G401 (cell line): ENCODE data around the gene NLN. TPM values are rescaled to one million over a fixed set of nuclear protein-coding genes. Genes with fewer than 3 reads are reported as not detected.
"Not testable (repeated sequence)": the region's sequence is repeated elsewhere in the genome, so short reads cannot be mapped to it uniquely, and the experiment has no call there.

Experiments used
- DNase-seq: peaks from one replicate; pipeline ENCODE4 v3.0.0-alpha.2; 2015; ENCODE audit warnings: low spot score
- in situ Hi-C: cut with HindIII; loops from 2 replicates; pipeline ENCODE4 v1.10.0; 2016; ENCODE audit warnings: low sequenced_read_pairs, mixed read lengths
- total RNA-seq: library from RNA; depleted of rRNA; stranded (reverse); fragments of >200 nt; shearing (Covaris generic); gene quantifications from 2 replicates; pipeline ENCODE4 v1.2.3, GENCODE V29; 2014; rRNA removed

Gene NLN
- total RNA-seq, 1 experiment from 2014 or later = 81.4 TPM

DNA sequence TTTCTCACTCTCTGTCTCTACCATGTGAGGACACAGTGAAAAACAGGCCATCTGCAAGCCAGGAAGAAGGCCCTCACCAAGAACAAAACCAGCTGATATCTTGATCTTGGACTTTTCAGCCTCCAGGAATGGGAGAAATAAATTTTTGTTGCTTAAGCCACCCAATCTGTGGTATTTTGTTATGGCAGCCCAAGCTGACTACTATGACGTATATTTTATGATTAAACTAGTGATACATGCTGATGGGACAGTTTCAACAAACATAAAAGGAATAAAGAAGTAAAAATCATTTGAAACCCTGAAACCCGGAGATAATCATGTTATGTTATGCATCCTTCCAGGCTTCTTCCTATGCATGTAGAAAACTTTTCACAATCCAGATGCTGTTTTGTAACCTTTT, 132.9 kb downstream of the NLN start:
- no peak for DNase-seq
- in situ Hi-C loops = no loop called here

- in situ Hi-C loops = no loop called here
- DNase-seq = peak; percentile 66
Observed at GRCh38 chr5:65855766-65856315, 133.8 kb downstream of the NLN start.

DNA sequence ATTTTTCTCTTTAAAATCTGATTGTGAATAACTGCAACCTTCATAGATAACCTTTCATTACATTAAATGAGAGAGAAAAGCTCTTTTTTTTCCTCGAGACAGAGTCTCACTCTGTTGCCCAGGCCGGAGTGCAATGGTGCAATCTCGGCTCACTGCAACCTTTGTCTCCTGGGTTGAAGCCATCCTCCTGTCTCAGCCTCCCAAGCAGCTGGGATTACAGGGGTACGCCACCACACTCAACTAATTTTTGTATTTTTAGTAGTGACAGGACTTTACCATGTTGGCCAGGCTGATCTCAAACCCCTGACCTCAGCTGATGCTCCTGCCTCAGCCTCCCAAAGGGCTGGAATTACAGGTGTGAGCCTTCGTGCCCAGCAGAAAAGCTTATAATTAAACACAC, 134.5 kb downstream of the NLN start:
- no peak for DNase-seq
- in situ Hi-C loops = no loop called here

GRCh38 chr5:65858316-65858715, 136.3 kb downstream of the NLN start:
- no peak for DNase-seq
- in situ Hi-C loops = no loop called here

DNA sequence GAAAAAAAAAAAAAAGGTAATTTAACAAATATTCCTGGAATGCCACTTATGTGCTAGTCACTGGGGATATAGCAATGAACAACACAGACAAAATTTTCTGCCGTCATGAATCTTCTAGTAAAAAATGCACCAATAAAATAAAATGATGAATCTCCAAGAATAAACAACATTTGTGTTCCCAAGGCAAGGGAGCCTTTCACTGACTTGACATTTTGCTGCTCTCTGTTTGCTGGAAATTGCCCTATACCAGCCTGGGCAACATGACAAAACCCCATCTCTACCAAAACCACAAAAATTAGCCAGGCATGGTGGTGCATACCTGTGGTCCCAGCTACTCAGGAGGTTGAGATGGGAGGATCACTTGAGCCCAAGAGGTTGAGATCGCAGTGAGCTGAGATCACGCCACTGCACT, 139.8 kb downstream of the NLN start:
- in situ Hi-C loops = no loop called here
- DNase-seq = no peak

GRCh38 chr5:65862384-65862783, 140.4 kb downstream of the NLN start:
- no peak for DNase-seq
- in situ Hi-C loops = no loop called here

DNA sequence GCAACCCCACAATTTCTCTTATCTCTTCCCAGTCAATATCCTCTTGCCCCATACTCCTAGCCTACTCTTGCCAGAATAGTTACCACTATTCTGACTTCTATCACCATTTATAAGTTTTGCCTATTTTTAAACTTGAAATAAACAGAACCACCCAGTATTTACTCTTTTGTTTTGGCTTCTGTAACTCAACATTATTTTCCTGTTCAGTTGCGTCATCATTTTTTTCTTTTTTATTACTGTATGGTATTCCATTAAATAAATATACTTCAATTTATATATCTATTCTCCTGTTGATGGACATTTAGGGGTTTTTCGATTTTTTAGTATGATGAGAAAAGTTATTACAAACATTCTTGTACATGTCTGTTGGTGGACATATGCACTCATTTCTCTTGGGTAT, 141.7 kb downstream of the NLN start:
- in situ Hi-C loops = no loop called here
- no peak for DNase-seq

DNA sequence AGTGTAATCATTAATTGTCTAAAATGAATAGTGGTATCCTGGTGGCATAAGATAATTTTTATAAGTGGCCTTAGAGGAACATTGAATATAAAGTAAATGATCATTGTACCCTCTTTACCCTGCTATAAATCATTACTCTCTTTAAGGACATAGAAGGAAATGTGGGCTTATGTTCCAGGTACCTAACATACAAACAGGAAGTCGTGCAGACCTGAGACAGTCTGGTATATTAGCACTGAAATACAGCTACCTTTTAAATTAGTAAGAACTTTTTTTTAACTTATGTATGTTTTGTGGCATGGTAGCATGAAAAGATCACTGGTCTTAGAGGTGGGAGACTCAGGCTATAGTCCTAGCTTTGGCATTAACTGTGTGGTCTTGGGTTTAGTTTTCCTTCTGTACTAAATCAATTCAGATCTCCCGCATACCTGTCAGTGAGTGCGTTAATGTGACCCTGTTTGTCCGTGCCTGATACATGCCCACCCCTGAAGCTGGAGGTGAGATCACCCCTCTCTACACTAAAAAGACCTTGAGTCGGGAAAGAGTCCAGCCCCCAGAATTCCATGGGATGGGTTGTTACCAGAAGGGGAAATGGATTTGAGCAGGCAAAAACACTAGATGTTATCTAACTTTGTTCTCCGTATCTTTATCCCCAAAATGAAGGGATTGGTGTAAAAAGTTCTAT, 145.0 kb downstream of the NLN start:
- in situ Hi-C loops = no loop called here
- no peak for DNase-seq

DNA sequence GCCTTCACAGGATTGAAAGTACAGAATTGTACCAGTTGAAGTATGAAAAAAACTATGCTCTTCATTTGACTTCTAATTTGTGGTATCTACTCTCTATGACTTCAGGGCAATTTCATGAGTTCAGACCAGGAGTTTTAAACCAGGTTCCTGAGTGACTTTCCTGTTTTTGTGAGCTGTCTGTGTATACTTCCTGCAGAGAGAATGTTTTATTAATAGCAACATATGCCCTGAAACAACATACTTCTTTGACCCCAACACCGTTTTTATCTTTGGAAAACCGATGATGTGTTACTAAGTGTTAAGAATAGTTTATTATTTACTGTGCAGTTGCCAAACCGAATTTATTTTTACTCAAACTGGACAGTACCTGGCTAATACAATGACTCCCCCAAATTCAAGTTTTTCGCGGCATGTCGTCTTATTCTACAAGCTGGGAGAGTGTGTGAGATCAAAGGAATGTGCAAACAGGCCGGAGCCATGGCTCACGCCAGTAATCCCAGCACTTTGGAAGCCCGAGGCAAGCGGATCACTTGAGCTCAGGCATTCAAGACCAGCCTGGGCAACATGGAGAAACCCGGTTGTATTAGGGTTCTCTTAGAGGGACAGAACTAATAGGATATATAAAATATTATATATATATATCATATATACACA, 145.7 kb downstream of the NLN start:
- DNase-seq = no peak
- in situ Hi-C loops = no loop called here

GRCh38 chr5:65868509-65868908, 146.5 kb downstream of the NLN start:
- no peak for DNase-seq
- in situ Hi-C loops = no loop called here

GRCh38 chr5:65871182-65871581, 149.2 kb downstream of the NLN start:
- DNase-seq = no peak
- in situ Hi-C loops = no loop called here

- DNase-seq = not testable (repeated sequence)
Observed at GRCh38 chr5:65871776-65872175, 149.8 kb downstream of the NLN start.

GRCh38 chr5:65873181-65873750, 151.3 kb downstream of the NLN start:
- in situ Hi-C loops = no loop called here
- no peak for DNase-seq

More at GRCh38 chr5:65871776-65872175, 149.8 kb downstream of the NLN start:
- in situ Hi-C loops = not testable (repeated sequence)

DNA sequence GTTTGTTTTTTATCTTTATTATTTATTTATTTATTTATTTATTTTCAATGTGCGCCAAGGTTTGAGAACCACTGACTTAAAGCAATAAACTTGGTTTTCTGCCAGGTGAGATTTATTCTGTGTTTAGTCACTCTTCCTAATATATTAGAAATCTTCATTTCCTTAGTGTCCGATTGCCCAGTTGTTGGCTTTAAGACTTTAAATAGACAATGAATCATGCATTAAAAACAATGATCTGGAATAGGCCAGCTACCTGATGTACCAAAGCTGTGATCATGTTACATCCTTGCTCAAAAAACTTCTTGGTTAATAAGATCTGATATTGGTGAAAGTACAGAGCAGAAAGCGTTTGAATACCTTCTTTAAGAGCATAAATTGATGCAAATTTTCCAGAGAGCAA, 152.2 kb downstream of the NLN start:
- in situ Hi-C loops = no loop called here
- DNase-seq = no peak

DNA sequence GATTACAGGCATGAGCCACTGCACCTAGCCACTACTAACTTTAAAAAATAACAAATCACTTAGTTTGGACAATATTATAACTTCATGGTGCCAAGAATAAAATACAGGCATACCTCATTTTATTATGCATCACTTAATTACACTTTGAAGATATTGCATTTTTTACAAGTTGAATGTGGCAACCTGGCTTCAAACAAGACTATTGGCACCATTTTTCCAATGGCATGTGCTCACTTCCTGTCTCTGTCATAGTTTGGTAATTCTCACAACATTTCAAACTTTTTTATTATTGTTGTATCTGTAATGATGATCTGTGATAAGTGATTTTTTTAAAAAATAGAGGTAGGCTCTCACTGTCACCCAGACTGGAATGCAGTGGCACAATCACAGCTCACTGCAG, 154.5 kb downstream of the NLN start:
- no peak for DNase-seq
- in situ Hi-C loops = no loop called here

DNA sequence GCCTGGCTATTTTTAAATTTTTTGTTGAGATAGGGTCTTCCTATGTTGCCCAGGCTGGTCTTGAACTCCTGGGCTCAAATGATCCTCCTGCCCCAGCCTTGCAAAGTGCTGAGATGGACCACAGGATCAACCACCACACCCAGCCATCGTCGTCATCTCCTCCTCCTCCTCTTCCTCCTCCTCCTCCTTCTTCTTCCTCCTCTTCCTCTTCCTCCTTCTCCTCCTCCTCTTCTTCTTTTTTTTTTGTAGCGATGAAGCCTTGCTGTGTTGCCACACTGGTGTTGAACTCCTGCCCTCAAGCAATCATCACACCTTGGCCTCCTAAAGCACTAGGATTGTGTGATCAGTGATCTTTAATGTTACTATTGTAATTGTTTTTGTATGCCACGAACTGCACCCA, 155.0 kb downstream of the NLN start:
- no peak for DNase-seq
- in situ Hi-C loops = no loop called here

Other genes with a start within 250 kb of the NLN start
- gene ADAMTS6, start 240.3 kb upstream of the NLN start, total RNA-seq = 15.7 and 20.2 TPM in 2 replicates
- 36.4 and 65.1 TPM in 2 replicates for gene CENPK, start 159.0 kb upstream of the NLN start, total RNA-seq
- gene PPWD1, start 158.9 kb upstream of the NLN start, total RNA-seq = 47.1 and 67.0 TPM in 2 replicates
- gene TRIM23, start 97.9 kb upstream of the NLN start, total RNA-seq = 9.4 and 16.0 TPM in 2 replicates
- gene SHLD3, start 97.2 kb upstream of the NLN start, total RNA-seq = 3.4 and 5.9 TPM in 2 replicates
- 29.1 and 37.7 TPM in 2 replicates for gene TRAPPC13, start 97.2 kb upstream of the NLN start, total RNA-seq
- gene SGTB, start 96 bp upstream of the NLN start, total RNA-seq = 14.0 and 18.7 TPM in 2 replicates
- 22.7 and 23.9 TPM in 2 replicates for gene ERBIN, start 204.4 kb downstream of the NLN start, total RNA-seq